Panc1 (cell line): ENCODE results near the gene IP6K2. TPM values are rescaled to one million over a fixed set of nuclear protein-coding genes. Genes with fewer than 3 reads are reported as not detected.
A peak's percentile ranks its signal among the peaks of the same experiment; 100 is the strongest.

Experiments
- ATAC-seq: fragments of 200-7000 bp; cut with Tn5 transposase; 2 replicates; pipeline ENCODE4 v1.9.1; 2020; ENCODE audit warnings: mild to moderate bottlenecking, moderate library complexity
- BruUV-seq: library from RNA; stranded (reverse); fragments of 400-500 nt; replicated peaks from 2 replicates; lab custom pipeline; 2021; lab: Mats Ljungman, UMichigan
- CTCF ChIA-PET: fragments of 300-600 bp; sonication (Branson Sonifier 250); formaldehyde crosslinking; loops from one replicate; lab custom pipeline; 2022; ENCODE audit warnings: antibody characterized with exemption; lab: Charles Lee
- POLR2A ChIA-PET: fragments of 300-600 bp; sonication (Branson Sonifier 250); formaldehyde crosslinking; loops from one replicate; lab custom pipeline; 2022; ENCODE audit warnings: antibody characterized with exemption; lab: Charles Lee
- DNase-seq: peaks from one replicate; pipeline ENCODE4 v3.0.0-alpha.2; 2010; ENCODE audit warnings: low read depth, low spot score
- H3K27ac ChIP-seq: 2 replicates; pipeline ENCODE4 v1.5.1; 2011; ENCODE audit warnings: mild to moderate bottlenecking, low read length, inconsistent platforms
- H3K27me3 ChIP-seq: fragments of 200-500 bp; sonication (Bioruptor generic); 2 replicates; pipeline ENCODE4 v1.6.0; 2014; ENCODE audit warnings: low read length, inconsistent platforms; ENCODE audit not compliant: control insufficient read depth, insufficient read depth
- H3K36me3 ChIP-seq: fragments of 200-500 bp; sonication (Bioruptor generic); 2 replicates; pipeline ENCODE4 v1.5.1; 2014; ENCODE audit warnings: inconsistent platforms, mild to moderate bottlenecking, low read length, moderate library complexity; ENCODE audit not compliant: control insufficient read depth, insufficient read depth
- H3K4me1 ChIP-seq: 2 replicates; pipeline ENCODE4 v1.5.1; 2011; ENCODE audit warnings: inconsistent platforms, mild to moderate bottlenecking, low read length, moderate library complexity; ENCODE audit not compliant: control insufficient read depth, insufficient read depth
- H3K4me3 ChIP-seq, 2 experiments: 2 replicates each; pipeline ENCODE4 v1.5.1; 2011 to 2012; ENCODE audit warnings: low read depth in 2 of 2, low read length in 2 of 2, mild to moderate bottlenecking in 2 of 2, inconsistent platforms in 1 of 2, moderate library complexity in 1 of 2
- H3K9me3 ChIP-seq: fragments of 200-500 bp; sonication (Bioruptor generic); 2 replicates; pipeline ENCODE4 v1.5.1; 2014; ENCODE audit warnings: low read depth, mild to moderate bottlenecking, inconsistent platforms, low read length, moderate library complexity; ENCODE audit not compliant: control insufficient read depth, insufficient read depth
- CTCF ChIP-seq: fragments of 450-650 bp; IDR thresholded peaks from 2 replicates; pipeline ENCODE4 v1.5.1; 2017; ENCODE audit warnings: mild to moderate bottlenecking
- POLR2AphosphoS5 ChIP-seq: IDR thresholded peaks from 2 replicates; pipeline ENCODE4 v1.6.1; 2012; ENCODE audit warnings: mild to moderate bottlenecking, low read depth, low read length, moderate library complexity
- REST ChIP-seq, 2 experiments: IDR thresholded peaks; 2 replicates each; pipeline ENCODE4 v1.6.1; 2011 to 2012; ENCODE audit warnings: low read depth in 2 of 2, control low read depth in 1 of 2, low read length in 1 of 2, mild to moderate bottlenecking in 1 of 2, moderate library complexity in 1 of 2; ENCODE audit not compliant: insufficient read depth in 1 of 2
- SIN3A ChIP-seq: IDR thresholded peaks from 2 replicates; pipeline ENCODE4 v1.6.1; 2012; ENCODE audit warnings: low read depth, mild to moderate bottlenecking, low read length, moderate library complexity, borderline replicate concordance; ENCODE audit not compliant: insufficient read depth
- TCF7L2 ChIP-seq: IDR thresholded peaks from 2 replicates; pipeline ENCODE4 v1.6.1; 2011; ENCODE audit warnings: mild to moderate bottlenecking, low read depth, low read length, inconsistent platforms
- in situ Hi-C: cut with HindIII; loops from 2 replicates; pipeline ENCODE4 v1.10.0; 2016; ENCODE audit warnings: low sequenced_read_pairs, low pct_unique_long_range_greater_than_20kb
- intact Hi-C: fragments of 100-400 bp; cut with micrococcal nuclease; formaldehyde crosslinking; loops from one replicate; pipeline ENCODE4 v1.10.0; 2022; ENCODE audit not compliant: unreplicated experiment
- total RNA-seq: library from RNA; stranded (reverse); gene quantifications from one replicate; pipeline ENCODE4 v1.2.1, GENCODE V29; 2021; ENCODE audit not compliant: unreplicated experiment

Gene IP6K2
- total RNA-seq, 1 experiment from 2014 or later = 50.2 TPM

GRCh38 chr3:48684054-48684349, 33.0 kb downstream of the IP6K2 start:
- H3K36me3 ChIP-seq = peaks cover 3% of the 10 kb centered on the region; the same call in 1 of the 2 replicates
- H3K27me3 ChIP-seq = no peaks in the 10 kb centered on the region
- ChIA-PET POLR2A (interaction anchor here (0.6 kb wide), 1 partner anchor 12 kb away, joined by 4 read pairs; no protein-coding TSS in a partner anchor), CTCF (no interaction called here)
- intact Hi-C loops = no loop called here
- DNase-seq (no peak), ATAC-seq (no peak)
- no peak overlapping the region for H3K27ac ChIP-seq
- peaks cover 12% of the 10 kb centered on the region; the same call in 1 of the 2 replicates for H3K4me1 ChIP-seq
- BruUV-seq = no TSS peak
- in situ Hi-C loops = no loop called here
- peak overlapping the region in 1 of 2 experiments; percentile 81; a peak in 1 of 4 replicates for H3K4me3 ChIP-seq
- no peak for TF ChIP-seq POLR2AphosphoS5
- TF ChIP-seq REST (IDR thresholded peaks at IDR 0.05; ENCODE audit: insufficient read depth in 1 of 2, low read depth in 2 of 2, low read length in 1 of 2) = no peak
- TF ChIP-seq TCF7L2 = no peak
- no peak for TF ChIP-seq CTCF
- TF ChIP-seq SIN3A = no peak
- no peaks in the 10 kb centered on the region for H3K9me3 ChIP-seq

- no peak for TF ChIP-seq POLR2AphosphoS5
- no peak for TF ChIP-seq REST (IDR thresholded peaks at IDR 0.05; ENCODE audit: insufficient read depth in 1 of 2, low read depth in 2 of 2, low read length in 1 of 2)
- TF ChIP-seq SIN3A = no peak
- TF ChIP-seq TCF7L2 = no peak
- no peak for TF ChIP-seq CTCF
- no peak for DNase-seq
- Histone ChIP-seq H3K36me3 (no peaks in the 10 kb centered on the region; the same call in 1 of the 2 replicates), H3K4me3 (no peak overlapping the region), H3K4me1 (peaks cover 12% of the 10 kb centered on the region; the same call in 1 of the 2 replicates), H3K9me3 (no peaks in the 10 kb centered on the region), H3K27me3 (no peaks in the 10 kb centered on the region), H3K27ac (no peak overlapping the region)
- no TSS peak for BruUV-seq
- ATAC-seq = no peak
- in situ Hi-C loops (no loop called here), intact Hi-C loops (no loop called here)
- ChIA-PET POLR2A (no interaction called here), CTCF (interaction anchor here (0.7 kb wide), 1 partner anchor 83 kb away, joined by 3 read pairs; no protein-coding TSS in a partner anchor)
Measured at GRCh38 chr3:48682786-48683185, 34.2 kb downstream of the IP6K2 start.
